HS-27A (cell line): Measurements from ENCODE around the gene SERPINA4.

Experiments used
- DNase-seq: peaks from one replicate; pipeline ENCODE4 v3.0.0-alpha.2; 2012; ENCODE audit warnings: low read depth, missing footprints

Gene SERPINA4

DNA sequence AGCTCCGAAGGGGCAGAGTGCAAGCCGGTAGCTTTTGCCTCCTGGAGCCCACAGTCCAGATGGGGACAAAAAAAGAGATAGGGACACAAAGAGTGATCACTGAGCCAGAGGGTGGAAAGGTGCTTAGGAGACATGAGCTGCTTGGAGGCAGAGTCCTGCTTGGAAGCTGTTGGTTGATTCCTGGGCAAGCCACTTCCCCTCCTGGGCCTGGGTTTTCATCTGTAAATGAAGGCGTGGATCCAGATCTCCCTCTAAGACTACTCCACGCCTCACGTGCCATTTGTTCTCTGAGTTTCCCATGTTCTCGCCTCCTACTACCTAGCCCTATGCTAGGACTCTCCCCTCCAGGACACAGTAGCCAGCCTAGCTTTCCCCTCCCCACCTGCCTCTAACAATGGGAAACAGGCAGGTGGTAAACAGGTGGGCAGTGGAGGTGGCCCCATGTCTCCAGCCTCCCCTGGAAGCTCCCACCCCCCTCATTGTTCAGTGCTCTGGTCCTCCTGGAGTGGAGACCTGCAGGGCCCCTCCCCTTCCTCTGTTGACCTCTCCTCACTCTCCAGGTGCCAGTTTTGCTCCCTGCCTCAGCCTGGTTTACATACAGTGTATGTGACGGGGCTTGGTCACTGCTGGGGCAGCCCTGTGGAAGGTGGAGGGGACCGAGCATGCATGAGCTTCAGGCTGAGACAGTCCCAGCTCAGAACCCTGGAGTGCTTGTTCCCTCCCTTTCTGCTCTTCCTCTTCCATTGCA, 54.8 kb downstream of the SERPINA4 start:
- no peak for DNase-seq

DNA sequence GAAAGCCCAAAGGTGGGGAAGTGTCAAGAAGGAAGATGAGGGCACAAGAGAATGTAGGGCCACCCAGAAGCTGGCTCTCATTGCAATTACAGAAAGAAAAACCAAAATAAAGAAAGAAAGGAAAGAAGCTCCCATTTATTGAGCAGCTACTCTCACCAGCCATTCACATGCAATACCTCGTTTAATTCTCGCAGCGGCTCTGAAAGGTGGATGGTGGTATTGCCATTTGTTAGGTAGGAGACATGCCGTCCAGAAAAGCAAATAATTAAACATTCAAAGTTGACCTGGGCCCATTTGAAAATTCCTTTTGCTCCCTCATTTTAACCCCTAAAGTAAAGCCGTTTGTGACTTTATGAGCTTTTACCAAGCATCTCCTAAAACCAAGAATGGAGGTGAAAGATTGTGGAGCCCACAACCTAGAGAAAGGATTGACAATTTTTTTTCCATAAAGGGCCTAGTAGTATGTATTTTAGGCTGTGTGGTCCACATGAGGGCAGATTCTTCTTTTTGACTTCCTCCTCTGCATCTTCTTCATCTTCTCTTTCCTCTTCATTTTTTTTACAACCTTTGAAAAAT, 56.2 kb downstream of the SERPINA4 start:
- no peak for DNase-seq

DNA sequence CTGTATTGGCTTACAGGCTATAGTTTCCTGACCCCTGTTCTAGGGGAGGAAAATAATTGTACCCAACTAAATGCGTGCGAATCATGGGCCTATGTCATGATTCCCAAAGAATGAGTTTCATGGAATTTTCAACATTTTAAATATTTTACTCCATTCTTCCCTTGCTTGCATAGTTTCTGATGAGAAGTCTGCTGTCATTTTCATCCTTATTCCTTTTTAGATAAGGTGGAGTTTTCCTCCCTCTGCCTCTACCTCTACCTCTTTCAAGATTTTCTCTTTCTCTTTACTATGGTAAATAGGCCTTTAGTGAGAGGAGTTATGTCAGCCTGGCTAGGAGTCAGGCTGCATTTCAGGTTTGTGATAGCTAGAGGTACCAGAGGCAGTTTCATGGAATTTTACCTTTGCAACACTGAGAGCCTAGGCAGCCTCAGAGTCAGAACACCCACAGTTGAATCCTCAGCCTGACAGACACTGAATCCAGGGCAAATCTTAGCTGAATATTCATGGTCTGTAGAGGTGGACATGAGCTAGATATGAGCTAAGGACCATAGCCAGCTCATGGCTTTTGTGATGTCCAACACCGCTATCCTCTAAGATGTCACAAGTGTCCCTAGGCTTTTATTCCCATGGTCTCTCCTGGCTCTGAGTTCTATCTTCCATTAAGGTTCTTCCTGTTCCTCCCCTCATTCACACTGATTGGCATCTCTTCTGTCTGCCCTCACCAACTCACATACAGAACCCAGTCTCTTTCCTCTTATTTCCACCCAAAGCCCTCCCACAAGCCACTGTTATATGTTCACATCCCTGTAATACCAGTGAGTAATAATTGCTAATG, 57.0 kb downstream of the SERPINA4 start:
- no peak for DNase-seq

DNA sequence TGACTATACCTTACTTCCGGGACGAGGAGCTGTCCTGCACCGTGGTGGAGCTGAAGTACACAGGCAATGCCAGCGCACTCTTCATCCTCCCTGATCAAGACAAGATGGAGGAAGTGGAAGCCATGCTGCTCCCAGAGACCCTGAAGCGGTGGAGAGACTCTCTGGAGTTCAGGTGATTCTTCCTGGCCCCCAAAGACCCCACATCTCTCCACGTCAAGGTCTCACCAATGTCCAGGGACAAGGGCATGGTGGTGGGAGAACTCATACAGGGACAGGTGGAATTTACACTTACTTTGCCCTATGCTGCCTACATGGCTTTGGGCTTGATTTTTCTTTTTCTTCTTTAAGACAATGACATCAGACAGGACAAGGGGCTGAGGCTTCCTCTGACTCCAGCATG, 58.1 kb downstream of the SERPINA4 start:
- no peak for DNase-seq
